PC-3 (cell line): ENCODE data around the gene ZNF138. TPM values are rescaled to one million over a fixed set of nuclear protein-coding genes. Genes with fewer than 3 reads are reported as not detected.

Experiments used
- ATAC-seq: fragments of 200-7000 bp; cut with Tn5 transposase; 2 replicates; pipeline ENCODE4 v1.9.1; 2020; ENCODE audit warnings: mild to moderate bottlenecking, moderate library complexity
- BruUV-seq: library from RNA; stranded (reverse); fragments of 400-500 nt; replicated peaks from 2 replicates; lab custom pipeline; 2021; lab: Mats Ljungman, UMichigan
- CTCF ChIA-PET: fragments of 300-600 bp; sonication (Branson Sonifier 250); formaldehyde crosslinking; loops from one replicate; lab custom pipeline; 2022; ENCODE audit warnings: antibody characterized with exemption; lab: Charles Lee
- POLR2A ChIA-PET: fragments of 300-600 bp; sonication (Branson Sonifier 250); formaldehyde crosslinking; loops from one replicate; lab custom pipeline; 2022; ENCODE audit warnings: antibody characterized with exemption; ENCODE audit not compliant: unreplicated experiment; lab: Charles Lee
- DNase-seq: peaks from one replicate; pipeline ENCODE4 v3.0.0-alpha.2; 2015
- H2AFZ ChIP-seq: fragments of 300-600 bp; sonication (generic); 2 replicates; pipeline ENCODE4 v1.6.0; 2016; ENCODE audit warnings: antibody characterized with exemption, low read length
- H3F3A ChIP-seq: fragments of 300-600 bp; sonication (generic); one replicate; pipeline ENCODE4 v1.6.0; 2017; ENCODE audit warnings: antibody characterized with exemption, low read length, control low read depth, mild to moderate bottlenecking; ENCODE audit not compliant: unreplicated experiment
- H3K27ac ChIP-seq: fragments of 300-600 bp; sonication (generic); 2 replicates; pipeline ENCODE4 v1.5.1; 2016; ENCODE audit warnings: mild to moderate bottlenecking, low read length
- H3K27me3 ChIP-seq: fragments of 300-600 bp; sonication (generic); 2 replicates; pipeline ENCODE4 v1.6.1; 2016; ENCODE audit warnings: low read length, mixed read lengths
- H3K36me3 ChIP-seq: fragments of 300-600 bp; sonication (generic); 2 replicates; pipeline ENCODE4 v1.6.1; 2016; ENCODE audit warnings: low read depth, mixed run types, low read length, mixed read lengths
- H3K4me1 ChIP-seq: fragments of 300-600 bp; sonication (generic); 2 replicates; pipeline ENCODE4 v1.5.1; 2016; ENCODE audit warnings: low read length; ENCODE audit not compliant: insufficient read depth
- H3K4me2 ChIP-seq: fragments of 300-600 bp; sonication (generic); 2 replicates; pipeline ENCODE4 v1.6.0; 2016; ENCODE audit warnings: low read length
- H3K4me3 ChIP-seq: fragments of 300-600 bp; sonication (generic); 2 replicates; pipeline ENCODE4 v1.5.1; 2016; ENCODE audit warnings: mild to moderate bottlenecking, low read length, mixed read lengths
- H3K79me2 ChIP-seq: fragments of 300-600 bp; sonication (generic); 2 replicates; pipeline ENCODE4 v1.6.1; 2017; ENCODE audit warnings: low read length, mixed read lengths
- H3K9ac ChIP-seq: fragments of 300-600 bp; sonication (generic); 2 replicates; pipeline ENCODE4 v1.6.0; 2016; ENCODE audit warnings: mild to moderate bottlenecking, low read length
- H3K9me2 ChIP-seq: fragments of 300-600 bp; sonication (generic); replicated peaks from 2 replicates; pipeline ENCODE4 v1.6.1; 2016; ENCODE audit warnings: mixed run types, low read length, mixed read lengths
- H3K9me3 ChIP-seq: fragments of 300-600 bp; sonication (generic); 2 replicates; pipeline ENCODE4 v1.6.1; 2016; ENCODE audit warnings: low read length, mixed read lengths
- H4K20me1 ChIP-seq: fragments of 300-600 bp; sonication (generic); 2 replicates; pipeline ENCODE4 v1.6.1; 2016; ENCODE audit warnings: low read length, mixed read lengths
- CTCF ChIP-seq: fragments of 300-600 bp; sonication (generic); conservative IDR thresholded peaks from 2 replicates; pipeline ENCODE4 v1.5.1; 2017; ENCODE audit warnings: antibody characterized with exemption, low read depth, mild to moderate bottlenecking, low read length
- EZH2 ChIP-seq: fragments of 300-600 bp; sonication (generic); IDR thresholded peaks from one replicate; pipeline ENCODE4 v1.6.1; 2017; ENCODE audit warnings: antibody characterized with exemption, mild to moderate bottlenecking, low read length; ENCODE audit not compliant: unreplicated experiment
- EZH2phosphoT487 ChIP-seq: fragments of 300-600 bp; sonication (generic); IDR thresholded peaks from 2 replicates; pipeline ENCODE4 v1.6.1; 2018; ENCODE audit warnings: mild to moderate bottlenecking, antibody characterized with exemption, low read length, borderline replicate concordance
- intact Hi-C: fragments of 100-400 bp; cut with micrococcal nuclease; formaldehyde crosslinking; loops from 2 replicates; pipeline ENCODE4 v1.9.0; 2023
- total RNA-seq: library from RNA; depleted of rRNA; stranded (reverse); fragments of >200 nt; gene quantifications from 2 replicates; pipeline ENCODE4 v1.2.3, GENCODE V29; 2014

The ZNF138 gene
- total RNA-seq, 1 experiment from 2014 or later = 10.9 TPM

DNA sequence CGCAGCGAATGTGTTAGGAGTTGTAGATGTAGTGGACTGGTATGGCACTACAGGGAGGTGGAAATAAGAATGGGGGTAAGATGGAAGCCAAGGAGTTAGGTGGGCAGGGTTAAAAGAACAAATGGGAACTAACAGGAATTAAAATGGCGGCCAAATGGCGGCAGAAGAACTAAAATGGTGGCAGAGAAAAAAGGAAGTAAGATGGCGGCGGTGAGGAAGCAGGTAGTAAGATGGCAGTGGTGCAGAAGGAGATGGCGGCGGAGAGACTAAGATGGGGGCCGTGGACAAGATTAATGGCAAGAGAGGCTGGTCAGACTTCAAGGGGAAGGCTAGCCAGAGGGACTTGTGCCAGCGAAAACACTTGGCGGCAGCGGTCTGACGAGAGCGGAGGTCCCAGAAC, 44.5 kb downstream of the ZNF138 start:
- Histone ChIP-seq H3K4me3 (no peak overlapping the region), H3K9me2 (no peaks in the 10 kb centered on the region), H3F3A (no peaks in the 10 kb centered on the region), H3K4me1 (no peaks in the 10 kb centered on the region), H3K9ac (no peak overlapping the region), H3K36me3 (no peaks in the 10 kb centered on the region), H3K9me3 (no peaks in the 10 kb centered on the region), H3K27ac (no peak overlapping the region), H4K20me1 (no peaks in the 10 kb centered on the region), H3K27me3 (no peaks in the 10 kb centered on the region), H3K79me2 (no peaks in the 10 kb centered on the region), H2AFZ (no peak overlapping the region), H3K4me2 (no peak overlapping the region)
- intact Hi-C loops = no loop called here
- ChIA-PET CTCF (no interaction called here), POLR2A (no interaction called here)
- BruUV-seq = no TSS peak
- TF ChIP-seq EZH2phosphoT487 (no peak), EZH2 (no peak), CTCF (no peak)
- ATAC-seq (no peak), DNase-seq (no peak)

DNA sequence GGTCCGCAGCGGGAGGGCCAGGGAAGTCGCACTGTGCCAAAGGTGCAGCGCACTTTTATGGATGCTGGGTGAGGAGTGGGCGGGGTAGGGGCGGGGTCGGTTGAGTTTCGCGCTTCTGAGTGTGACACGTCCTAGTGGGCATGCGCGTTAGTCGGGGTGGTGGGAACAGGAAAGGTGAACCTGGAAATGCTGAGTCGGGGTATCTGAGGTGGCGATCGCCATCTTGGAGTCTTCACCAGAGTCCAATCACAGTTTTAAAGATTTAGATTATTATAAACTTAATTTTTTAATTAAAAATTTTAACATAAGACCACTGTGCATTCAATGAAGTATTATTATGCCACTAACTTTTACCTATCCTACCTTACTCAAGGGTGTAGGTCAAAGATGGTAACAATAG, 45.7 kb downstream of the ZNF138 start:
- Histone ChIP-seq H3K36me3 (no peaks in the 10 kb centered on the region), H3K4me2 (no peak overlapping the region), H3K27ac (no peak overlapping the region), H3K9ac (no peak overlapping the region), H3K27me3 (no peaks in the 10 kb centered on the region), H3F3A (no peaks in the 10 kb centered on the region), H2AFZ (no peak overlapping the region), H3K4me3 (no peak overlapping the region), H3K4me1 (no peaks in the 10 kb centered on the region), H4K20me1 (no peaks in the 10 kb centered on the region), H3K9me2 (no peaks in the 10 kb centered on the region), H3K79me2 (no peaks in the 10 kb centered on the region), H3K9me3 (no peaks in the 10 kb centered on the region)
- intact Hi-C loops = no loop called here
- ATAC-seq (no peak), DNase-seq (no peak)
- CTCF ChIA-PET = no interaction called here
- no TSS peak for BruUV-seq
- TF ChIP-seq EZH2phosphoT487 = no peak
- no peak for TF ChIP-seq EZH2
- no peak for TF ChIP-seq CTCF
- POLR2A ChIA-PET = no interaction called here

GRCh38 chr7:64849250-64849923, 55.2 kb downstream of the ZNF138 start:
- Histone ChIP-seq H3K9me2 (no peaks in the 10 kb centered on the region), H3K27ac (no peak overlapping the region), H3K4me3 (no peak overlapping the region), H3K4me2 (no peak overlapping the region), H4K20me1 (no peaks in the 10 kb centered on the region), H3F3A (no peaks in the 10 kb centered on the region), H3K79me2 (no peaks in the 10 kb centered on the region), H3K27me3 (no peaks in the 10 kb centered on the region), H3K9me3 (no peaks in the 10 kb centered on the region), H2AFZ (no peak overlapping the region), H3K9ac (no peak overlapping the region), H3K4me1 (no peaks in the 10 kb centered on the region), H3K36me3 (no peaks in the 10 kb centered on the region)
- POLR2A ChIA-PET = no interaction called here
- peak; percentile 4 for DNase-seq
- TF ChIP-seq EZH2phosphoT487 = no peak
- no peak for TF ChIP-seq EZH2
- TF ChIP-seq CTCF = no peak
- intact Hi-C loops = no loop called here
- CTCF ChIA-PET = no interaction called here
- BruUV-seq = no TSS peak
- no peak for ATAC-seq
